T-helper 17 cell (primary cell): ENCODE results near the gene GIMAP2. TPM values are rescaled to one million over a fixed set of nuclear protein-coding genes. Genes with fewer than 3 reads are reported as not detected.
A peak's percentile ranks its signal among the peaks of the same experiment; 100 is the strongest.

ENCODE experiments used
- ATAC-seq: fragments of 150-1000 bp; cut with Tn5 transposase; 2 replicates; pipeline ENCODE4 v1.10.0; 2021; ENCODE audit warnings: mild to moderate bottlenecking, moderate library complexity
- DNase-seq, 3 donors: peaks; one replicate each; pipeline versions ENCODE4 v3.0.0 to v3.0.0-alpha.2; 2020 to 2021
- H3K9me3 ChIP-seq: one replicate; pipeline ENCODE4 v1.7.0; 2013; ENCODE audit warnings: low read length, mild to moderate bottlenecking; ENCODE audit not compliant: control insufficient read depth, poor library complexity, severe bottlenecking
- H3K27ac Mint-ChIP-seq: one replicate; pipeline ENCODE4 v1.8.0; 2022; ENCODE audit warnings: mild to moderate bottlenecking, moderate library complexity, mixed read lengths
- H3K27me3 Mint-ChIP-seq: one replicate; pipeline ENCODE4 v1.8.0; 2022; ENCODE audit warnings: mixed read lengths
- H3K36me3 Mint-ChIP-seq: one replicate; pipeline ENCODE4 v1.8.0; 2022; ENCODE audit warnings: low read depth, mixed read lengths
- H3K4me1 Mint-ChIP-seq: one replicate; pipeline ENCODE4 v1.8.0; 2022; ENCODE audit warnings: mild to moderate bottlenecking, mixed read lengths
- H3K4me3 Mint-ChIP-seq: one replicate; pipeline ENCODE4 v1.8.0; 2022; ENCODE audit warnings: mild to moderate bottlenecking, moderate library complexity, mixed read lengths
- total RNA-seq, 4 donors: library from RNA in 2 of 4; stranded (reverse) in 2 of 4; gene quantifications; one replicate each; pipeline ENCODE4 v1.2.3 and lab custom pipeline; 2022 to 2026

Gene GIMAP2
- total RNA-seq, 2 donors from 2014 or later: 53.7 to 68.2 TPM

DNA sequence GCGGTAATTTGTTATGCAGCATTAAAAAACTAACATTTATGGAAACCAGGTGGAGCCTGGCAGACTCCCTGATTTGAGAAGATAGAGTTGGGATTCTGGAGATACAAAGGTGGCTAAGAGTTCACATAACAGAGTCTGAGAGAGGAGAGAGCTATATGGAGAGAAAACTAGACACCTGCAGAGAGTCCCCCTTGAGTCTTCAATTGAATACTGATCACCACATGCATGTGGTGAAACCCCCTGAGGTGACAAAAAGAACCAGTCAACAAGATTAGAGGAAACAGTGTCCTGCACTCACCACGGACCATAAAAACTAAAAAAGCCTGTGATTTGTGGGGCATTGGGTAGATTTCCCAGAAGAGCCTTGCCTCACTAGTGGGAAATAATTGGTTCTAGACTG is 10.1 kb downstream of the GIMAP2 start:
- peaks cover 11% of the 10 kb centered on the region for H3K9me3 ChIP-seq
- no peak overlapping the region for H3K4me3 Mint-ChIP-seq
- no peak for ATAC-seq
- no peaks in the 10 kb centered on the region for H3K4me1 Mint-ChIP-seq
- H3K27me3 Mint-ChIP-seq: no peaks in the 10 kb centered on the region
- no peak overlapping the region for H3K27ac Mint-ChIP-seq
- peaks cover 10% of the 10 kb centered on the region for H3K36me3 Mint-ChIP-seq
- DNase-seq: no peak

DNA sequence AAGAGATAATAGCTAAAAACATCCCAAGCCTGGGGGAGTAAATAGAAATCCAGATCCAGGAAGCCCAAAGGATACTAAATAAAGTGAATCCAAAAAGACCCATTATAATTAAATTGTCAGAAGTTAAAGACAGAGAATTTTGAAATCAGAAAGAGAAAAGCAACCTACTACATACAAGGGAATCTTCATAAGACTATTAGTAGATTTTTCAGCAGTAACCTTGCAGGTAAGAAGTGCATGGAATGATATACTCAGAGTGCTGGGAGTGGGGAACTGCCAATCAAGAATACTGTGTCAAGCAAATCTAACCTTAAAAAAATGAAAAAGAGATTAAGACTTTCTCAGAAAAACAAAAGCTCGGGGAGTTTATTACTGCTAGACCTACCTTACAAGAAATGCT is 17.7 kb downstream of the GIMAP2 start:
- ATAC-seq (no peak), DNase-seq (no peak)
- no peak overlapping the region for H3K27ac Mint-ChIP-seq
- H3K27me3 Mint-ChIP-seq: no peaks in the 10 kb centered on the region
- no peaks in the 10 kb centered on the region for H3K4me1 Mint-ChIP-seq
- H3K4me3 Mint-ChIP-seq: no peak overlapping the region
- peaks cover 5% of the 10 kb centered on the region for H3K36me3 Mint-ChIP-seq
- H3K9me3 ChIP-seq: peaks cover 11% of the 10 kb centered on the region

DNA sequence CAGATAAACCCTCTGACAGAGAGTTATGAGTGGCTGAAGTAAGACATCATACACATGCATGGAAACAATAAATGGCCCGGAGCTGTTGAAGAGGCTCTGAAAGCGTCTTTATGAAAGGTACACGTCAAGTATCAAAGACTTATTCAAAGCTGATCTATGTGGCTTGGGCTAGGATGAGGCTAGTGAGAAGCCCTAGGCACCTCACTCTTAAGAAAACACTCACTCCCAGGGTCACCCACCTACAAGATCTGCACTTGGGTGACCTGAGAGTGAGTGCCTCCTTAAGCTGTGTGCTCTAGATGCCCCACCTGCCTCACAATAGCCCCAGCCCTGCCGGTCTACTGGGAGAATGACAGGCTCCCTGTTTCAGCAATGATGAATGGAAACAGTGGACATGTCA is 29.8 kb downstream of the GIMAP2 start:
- peak overlapping the region; percentile 97 for H3K4me3 Mint-ChIP-seq
- no peaks in the 10 kb centered on the region for H3K9me3 ChIP-seq
- H3K27me3 Mint-ChIP-seq: no peaks in the 10 kb centered on the region
- peaks cover 44% of the 10 kb centered on the region for H3K4me1 Mint-ChIP-seq
- DNase-seq: no peak
- peak; percentile 47 for ATAC-seq
- H3K27ac Mint-ChIP-seq: peak overlapping the region; percentile 97
- H3K36me3 Mint-ChIP-seq: peaks cover 21% of the 10 kb centered on the region

DNA sequence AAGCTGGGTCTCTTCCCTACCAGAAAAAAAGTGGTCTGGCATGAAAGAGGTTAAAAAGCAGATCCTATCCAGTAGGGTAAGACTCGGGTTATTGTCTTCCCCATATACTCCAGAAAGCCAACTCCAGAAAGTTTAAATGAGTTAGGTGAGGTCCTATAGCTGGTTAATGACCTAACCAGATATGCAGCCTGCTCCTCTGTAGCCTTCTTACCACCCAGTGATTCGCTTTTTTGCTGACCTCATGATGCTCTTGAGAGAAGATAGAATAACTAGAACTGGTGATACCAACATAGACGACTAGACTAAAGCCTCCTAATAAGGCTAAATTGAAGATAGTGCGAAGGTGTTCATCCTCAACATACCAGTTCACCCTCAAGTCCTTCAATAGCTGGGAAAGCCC is 30.2 kb downstream of the GIMAP2 start:
- ATAC-seq (peak; percentile 29), DNase-seq (no peak)
- H3K9me3 ChIP-seq: no peaks in the 10 kb centered on the region
- H3K36me3 Mint-ChIP-seq: peaks cover 21% of the 10 kb centered on the region
- H3K27ac Mint-ChIP-seq: peak overlapping the region; percentile 97
- no peaks in the 10 kb centered on the region for H3K27me3 Mint-ChIP-seq
- H3K4me1 Mint-ChIP-seq: peaks cover 44% of the 10 kb centered on the region
- H3K4me3 Mint-ChIP-seq: peak overlapping the region; percentile 97

DNA sequence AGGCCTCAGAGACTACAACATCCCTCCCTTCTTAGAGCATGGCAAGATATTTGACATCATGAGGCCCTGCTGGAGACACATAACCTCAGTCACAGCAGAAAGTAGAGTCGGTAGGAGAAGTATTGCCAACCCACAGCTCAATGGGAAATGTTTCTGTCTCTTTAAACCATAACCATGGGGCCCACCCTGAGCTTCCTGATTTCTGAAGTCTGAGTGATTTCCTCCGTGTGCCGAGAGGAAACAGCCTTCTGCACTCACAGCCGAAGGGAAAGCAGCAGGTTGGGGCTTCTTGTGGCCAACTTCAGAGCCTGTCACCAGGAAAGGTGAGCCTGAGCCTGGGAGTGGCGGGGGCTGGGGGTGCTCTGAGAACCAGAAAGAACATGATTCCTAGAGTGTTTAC is 30.9 kb downstream of the GIMAP2 start, which contains the start of gene GIMAP1:
Gene GIMAP1 (plus strand): TSS at position 246 of the 400 bp plus-strand sequence. CDS start 2,435 bp downstream, outside the sequence.
- peak within 1 kb of the TSS; percentile 97 for H3K4me3 Mint-ChIP-seq

DNA sequence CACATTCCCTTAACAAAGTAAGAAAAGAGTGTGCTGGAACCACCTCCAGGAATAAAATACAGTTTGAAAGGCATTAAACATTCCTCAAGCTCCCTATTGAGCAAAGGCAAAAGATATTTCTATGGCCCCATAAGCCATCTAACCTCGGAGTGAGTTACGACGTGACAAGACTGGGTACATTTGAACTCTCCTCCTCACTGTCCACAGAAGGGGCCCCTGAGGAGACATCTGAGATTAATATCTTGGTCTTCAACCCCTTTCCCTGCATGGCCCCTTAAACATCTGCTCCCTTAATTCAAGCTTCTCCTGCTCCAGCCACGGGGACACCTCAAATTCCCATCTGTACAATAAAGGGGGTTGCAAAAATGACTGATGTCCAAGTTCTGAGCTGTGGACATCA is 31.4 kb downstream of the GIMAP2 start:
- Mint-ChIP-seq H3K36me3 (peaks cover 21% of the 10 kb centered on the region), H3K27me3 (no peaks in the 10 kb centered on the region), H3K27ac (peak overlapping the region; percentile 97), H3K4me1 (peaks cover 52% of the 10 kb centered on the region), H3K4me3 (peak overlapping the region; percentile 97)
- ATAC-seq (no peak), DNase-seq (no peak)
- no peaks in the 10 kb centered on the region for H3K9me3 ChIP-seq

More for the DNA sequence above, 30.9 kb downstream of the GIMAP2 start, which contains the start of gene GIMAP1:
- H3K27ac Mint-ChIP-seq: peak within 1 kb of the TSS; percentile 97
- ATAC-seq: peak; percentile 84
- DNase-seq: peak in 2 of 3 donors; percentile 34 to 35
- no peaks in the 10 kb centered on the region for H3K9me3 ChIP-seq
- H3K4me1 Mint-ChIP-seq: peaks cover 46% of the 10 kb centered on the region
- no peaks in the 10 kb centered on the region for H3K27me3 Mint-ChIP-seq
- peaks cover 21% of the 10 kb centered on the region for H3K36me3 Mint-ChIP-seq

DNA sequence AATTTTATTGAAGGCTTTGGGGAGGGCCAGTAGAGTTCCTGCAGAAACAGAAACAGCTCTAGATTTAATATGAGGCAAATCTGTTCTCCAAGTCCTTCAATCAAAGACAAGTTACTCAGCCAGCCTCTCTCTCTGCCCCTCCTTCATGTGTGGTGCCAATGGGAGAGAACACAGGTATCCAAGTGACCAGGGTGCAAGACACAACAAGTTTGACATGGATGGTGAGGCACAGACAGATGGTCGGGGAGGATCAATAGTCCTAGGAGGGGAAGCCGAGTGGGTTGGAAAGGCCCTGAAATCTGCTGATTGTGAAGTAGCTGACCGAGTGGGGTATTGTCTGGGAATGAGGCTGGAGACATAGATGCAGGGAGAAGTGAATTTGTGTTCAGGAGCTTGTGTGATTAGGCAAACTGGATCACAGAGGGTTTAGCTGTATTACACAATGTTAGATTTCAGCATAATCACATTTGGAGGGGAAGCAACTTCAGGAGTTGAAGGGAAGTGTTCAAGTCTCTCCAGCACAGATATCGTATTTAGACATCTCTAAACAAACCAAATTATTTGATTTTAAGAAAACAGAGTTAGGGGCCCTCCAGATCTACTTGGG is 32.4 kb downstream of the GIMAP2 start:
- Mint-ChIP-seq H3K36me3 (peaks cover 21% of the 10 kb centered on the region), H3K4me1 (peaks cover 54% of the 10 kb centered on the region), H3K4me3 (peak overlapping the region; percentile 97), H3K27ac (peak overlapping the region; percentile 97), H3K27me3 (no peaks in the 10 kb centered on the region)
- H3K9me3 ChIP-seq: no peaks in the 10 kb centered on the region
- no peak for DNase-seq
- ATAC-seq: no peak

DNA sequence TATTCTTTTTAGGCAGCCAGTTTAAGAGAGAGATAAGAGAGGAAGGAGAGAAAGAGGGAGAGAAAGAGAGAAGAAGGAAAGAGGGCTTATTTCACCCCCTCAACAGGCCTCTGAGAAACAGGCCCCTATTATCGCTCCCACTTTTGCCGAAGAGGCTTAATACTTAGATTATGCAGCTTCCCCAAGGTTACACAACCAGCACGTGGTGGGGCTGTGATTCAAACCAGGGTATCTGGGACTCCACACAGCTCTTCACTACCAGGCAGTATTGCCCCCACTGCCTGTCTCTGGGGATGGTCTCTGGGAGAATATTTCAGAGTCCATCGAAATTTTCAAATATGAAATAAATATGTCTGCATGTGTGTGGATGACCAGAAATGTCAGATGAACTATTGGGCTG is 33.9 kb downstream of the GIMAP2 start:
- Mint-ChIP-seq H3K27me3 (no peaks in the 10 kb centered on the region), H3K4me3 (peak overlapping the region; percentile 97), H3K36me3 (peaks cover 22% of the 10 kb centered on the region), H3K4me1 (peaks cover 50% of the 10 kb centered on the region), H3K27ac (peak overlapping the region; percentile 97)
- no peak for ATAC-seq
- no peaks in the 10 kb centered on the region for H3K9me3 ChIP-seq
- no peak for DNase-seq

DNA sequence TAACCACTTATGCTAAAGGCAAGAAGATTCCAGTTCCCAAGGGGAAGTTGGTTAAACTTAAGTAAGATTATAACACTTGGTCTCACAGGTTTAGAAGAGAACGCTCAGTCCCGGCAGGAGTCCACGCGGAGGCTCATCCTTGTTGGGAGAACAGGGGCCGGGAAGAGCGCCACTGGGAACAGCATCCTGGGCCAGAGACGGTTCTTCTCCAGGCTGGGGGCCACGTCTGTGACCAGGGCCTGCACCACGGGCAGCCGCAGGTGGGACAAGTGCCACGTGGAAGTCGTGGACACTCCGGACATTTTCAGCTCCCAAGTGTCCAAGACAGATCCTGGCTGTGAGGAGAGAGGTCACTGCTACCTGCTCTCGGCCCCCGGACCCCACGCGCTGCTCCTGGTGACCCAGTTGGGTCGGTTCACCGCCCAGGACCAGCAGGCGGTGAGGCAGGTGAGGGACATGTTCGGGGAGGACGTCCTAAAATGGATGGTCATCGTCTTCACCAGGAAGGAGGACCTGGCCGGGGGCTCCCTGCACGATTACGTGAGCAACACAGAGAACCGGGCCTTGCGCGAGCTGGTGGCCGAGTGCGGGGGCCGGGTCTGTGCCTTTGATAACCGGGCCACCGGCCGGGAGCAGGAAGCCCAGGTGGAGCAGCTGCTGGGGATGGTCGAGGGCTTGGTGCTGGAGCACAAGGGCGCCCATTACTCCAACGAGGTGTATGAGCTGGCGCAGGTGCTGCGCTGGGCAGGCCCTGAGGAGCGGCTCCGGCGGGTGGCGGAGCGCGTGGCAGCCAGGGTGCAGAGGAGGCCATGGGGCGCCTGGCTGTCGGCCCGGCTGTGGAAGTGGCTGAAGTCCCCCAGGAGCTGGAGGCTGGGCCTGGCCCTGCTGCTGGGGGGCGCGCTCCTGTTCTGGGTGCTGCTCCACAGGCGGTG is 34.7 kb downstream of the GIMAP2 start:
- Mint-ChIP-seq H3K4me3 (peak overlapping the region; percentile 97), H3K4me1 (peaks cover 43% of the 10 kb centered on the region)

DNA sequence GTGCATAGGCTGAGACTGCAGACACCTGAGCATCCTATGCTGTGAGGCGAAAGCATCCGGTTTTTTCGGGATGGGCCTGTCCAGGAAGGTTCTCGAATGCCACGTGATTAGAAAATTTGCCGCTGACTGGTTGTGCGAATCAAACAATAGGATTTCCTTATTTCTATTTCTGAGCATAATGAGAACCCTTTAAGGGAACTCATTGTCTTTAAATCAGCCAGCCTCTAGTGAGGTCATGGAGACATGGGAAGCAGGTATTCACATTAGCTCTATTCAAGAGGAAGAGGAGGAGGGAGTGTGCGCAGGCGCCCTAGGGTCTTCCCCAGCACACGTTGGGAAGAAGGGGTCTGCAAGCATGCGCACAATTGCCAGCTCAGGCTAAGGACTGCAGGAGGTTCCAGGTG is 36.5 kb downstream of the GIMAP2 start:
- H3K9me3 ChIP-seq: peaks cover 7% of the 10 kb centered on the region
- no peak for DNase-seq
- ATAC-seq: no peak
- peak overlapping the region; percentile 58 for H3K4me3 Mint-ChIP-seq
- no peaks in the 10 kb centered on the region for H3K27me3 Mint-ChIP-seq
- no peak overlapping the region for H3K27ac Mint-ChIP-seq
- H3K4me1 Mint-ChIP-seq: peaks cover 30% of the 10 kb centered on the region
- peaks cover 18% of the 10 kb centered on the region for H3K36me3 Mint-ChIP-seq

More for the DNA sequence above, 34.7 kb downstream of the GIMAP2 start:
- no peak for DNase-seq
- Mint-ChIP-seq H3K27ac (peak overlapping the region; percentile 97), H3K27me3 (no peaks in the 10 kb centered on the region), H3K36me3 (peaks cover 22% of the 10 kb centered on the region)
- no peaks in the 10 kb centered on the region for H3K9me3 ChIP-seq
- ATAC-seq: no peak

DNA sequence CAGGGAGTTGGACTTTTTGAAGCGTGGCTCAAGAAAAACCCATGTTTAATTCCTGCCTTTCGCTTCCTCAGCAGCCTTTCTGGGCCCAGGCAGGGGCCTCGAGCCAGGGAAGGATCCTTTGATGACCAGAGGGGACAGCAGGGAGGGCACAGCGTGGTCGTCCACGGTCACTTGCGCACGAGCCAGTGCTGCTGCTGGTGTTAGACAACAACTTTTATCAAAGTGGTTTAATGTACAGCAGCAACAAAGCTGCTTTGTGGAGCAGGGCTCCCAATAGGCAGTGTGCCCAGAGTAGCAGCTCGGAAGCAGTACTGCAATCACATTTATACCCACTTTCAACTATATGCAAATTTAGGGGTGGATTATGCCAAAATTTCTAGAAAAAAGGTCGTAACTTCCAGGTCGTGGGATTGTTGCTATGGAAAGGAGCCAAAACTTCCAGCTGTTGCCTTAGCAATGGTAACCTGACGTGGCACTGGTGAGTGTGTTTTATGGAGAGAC is 37.0 kb downstream of the GIMAP2 start:
- Mint-ChIP-seq H3K27me3 (no peaks in the 10 kb centered on the region), H3K4me3 (peak overlapping the region; percentile 58), H3K27ac (no peak overlapping the region), H3K36me3 (peaks cover 18% of the 10 kb centered on the region), H3K4me1 (peaks cover 30% of the 10 kb centered on the region)
- DNase-seq: no peak
- no peak for ATAC-seq
- peaks cover 7% of the 10 kb centered on the region for H3K9me3 ChIP-seq

DNA sequence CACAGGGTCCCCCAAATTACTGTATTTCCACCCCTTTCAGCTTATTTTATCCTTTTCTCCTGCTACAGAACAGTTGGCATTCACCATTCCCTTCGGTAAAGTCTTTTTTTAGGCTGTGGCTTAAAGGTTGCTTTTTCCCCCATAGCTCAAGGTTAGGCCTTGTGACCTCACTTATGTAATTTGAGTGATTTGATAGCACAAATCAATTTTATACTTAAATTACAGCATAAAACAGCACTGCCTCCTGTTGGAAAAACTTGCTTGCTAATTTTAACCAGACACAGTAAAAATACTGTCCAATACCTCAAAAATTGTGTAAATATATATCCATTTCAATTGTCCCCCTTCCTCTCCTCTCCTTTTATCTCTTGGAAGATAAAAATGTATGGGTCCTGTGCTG is 38.0 kb downstream of the GIMAP2 start:
- ATAC-seq: no peak
- Mint-ChIP-seq H3K4me1 (peaks cover 23% of the 10 kb centered on the region), H3K4me3 (peak overlapping the region; percentile 47), H3K27ac (peak overlapping the region; percentile 12), H3K36me3 (peaks cover 11% of the 10 kb centered on the region), H3K27me3 (no peaks in the 10 kb centered on the region)
- DNase-seq: no peak
- peaks cover 11% of the 10 kb centered on the region for H3K9me3 ChIP-seq

DNA sequence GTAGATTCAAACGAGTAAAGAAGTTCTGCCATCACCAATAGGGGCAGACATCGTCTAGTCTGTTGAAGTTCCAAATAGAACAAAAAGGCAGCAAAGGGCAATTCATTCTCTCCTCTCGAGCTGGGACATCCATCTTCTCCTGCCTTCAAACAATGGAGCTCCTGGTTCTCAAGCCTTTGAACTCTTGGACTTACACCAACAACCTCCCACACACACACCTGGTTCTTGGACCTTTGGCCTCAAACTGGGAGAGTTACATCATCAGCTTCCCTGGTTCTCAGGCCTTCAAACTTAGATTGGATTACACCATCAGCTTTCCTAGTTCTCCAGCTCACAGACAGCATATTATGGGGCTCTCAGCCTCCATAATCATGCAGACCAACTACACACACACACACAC is 41.9 kb downstream of the GIMAP2 start:
- Mint-ChIP-seq H3K27ac (no peak overlapping the region), H3K4me1 (peaks cover 18% of the 10 kb centered on the region), H3K27me3 (no peaks in the 10 kb centered on the region), H3K36me3 (peaks cover 5% of the 10 kb centered on the region), H3K4me3 (no peak overlapping the region)
- H3K9me3 ChIP-seq: peaks cover 11% of the 10 kb centered on the region
- no peak for DNase-seq
- no peak for ATAC-seq
